ENCODE measurements around the gene RHOJ. TPM values are rescaled to one million over a fixed set of nuclear protein-coding genes. Genes with fewer than 3 reads are reported as not detected.
"Not testable (repeated sequence)": the region's sequence is repeated elsewhere in the genome, so short reads cannot be mapped to it uniquely, and the experiment has no call there.

The RHOJ gene
- total RNA-seq, 2 experiments from 2014 or later = not detected

DNA sequence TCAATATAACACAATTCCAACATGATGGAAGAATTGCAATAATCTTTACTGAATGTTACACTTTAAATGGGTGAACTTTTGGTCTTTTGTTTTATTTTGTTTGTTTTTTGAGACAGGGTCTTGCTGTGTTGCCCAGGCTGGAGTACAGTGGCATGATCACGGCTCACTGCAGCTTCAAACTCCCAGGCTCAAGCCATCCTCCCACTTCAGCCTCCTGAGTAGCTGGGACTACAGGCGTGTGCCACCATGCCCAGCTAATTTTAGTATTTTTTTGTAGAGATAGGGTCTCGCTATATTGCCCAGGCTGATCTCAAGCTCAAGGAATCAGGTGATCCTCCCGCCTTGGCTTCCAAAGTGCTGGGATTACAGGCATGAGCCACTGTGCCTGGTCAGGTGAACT, 75.7 kb downstream of the RHOJ start:
- CTCF ChIA-PET; POLR2A ChIA-PET; H3K9me3 Mint-ChIP-seq; H3K27me3 Mint-ChIP-seq; DNase-seq; H3K36me3 Mint-ChIP-seq (ENCODE audit: low read depth); H3K27ac Mint-ChIP-seq; H3K4me1 Mint-ChIP-seq; H3K4me3 Mint-ChIP-seq: not testable (repeated sequence)

DNA sequence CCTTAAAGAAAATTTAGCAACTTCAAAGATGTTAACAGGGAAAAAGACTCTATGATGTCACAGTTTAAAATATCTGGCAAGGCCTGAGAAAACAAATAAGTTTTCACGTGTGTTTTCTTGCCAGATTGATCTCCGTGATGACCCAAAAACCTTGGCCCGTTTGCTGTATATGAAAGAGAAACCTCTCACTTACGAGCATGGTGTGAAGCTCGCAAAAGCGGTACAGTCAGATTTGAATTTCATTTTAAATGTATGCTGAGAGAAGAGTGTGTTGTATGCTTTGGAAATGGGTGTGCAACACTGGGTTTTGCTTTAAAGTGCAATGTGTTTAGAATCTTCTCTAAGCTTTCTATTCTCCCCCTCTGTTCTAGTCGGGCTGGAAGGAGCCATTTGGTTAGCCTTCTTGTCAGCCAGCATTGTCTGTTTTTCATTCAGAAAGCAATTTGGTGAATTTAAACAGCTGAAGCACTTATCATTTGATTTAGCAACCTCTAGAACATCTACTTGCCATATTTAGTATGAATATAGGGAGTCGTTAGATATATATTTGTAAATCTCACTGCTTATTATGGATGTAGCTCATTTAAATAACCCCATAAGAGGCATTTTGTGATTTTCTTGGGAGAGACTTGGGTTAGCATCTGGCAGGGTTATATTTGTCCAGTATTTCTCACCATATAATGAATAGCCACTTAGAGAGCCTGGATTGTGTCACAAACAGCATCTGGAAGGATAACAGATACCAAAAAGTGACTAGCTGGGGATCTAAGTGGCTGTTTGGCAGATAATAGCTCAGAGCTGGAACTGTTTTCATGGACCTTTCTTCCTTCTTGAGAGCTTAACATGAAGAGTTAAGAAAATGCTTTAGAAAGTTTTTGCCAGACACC, 79.0 kb downstream of the RHOJ start:
- ChIA-PET CTCF (interaction anchor here (1.4 kb wide), 1 partner anchor 12 kb away, joined by 4 read pairs; no protein-coding TSS in a partner anchor), POLR2A (no interaction called here)
- no peak overlapping the region for H3K4me3 Mint-ChIP-seq
- no peaks in the 10 kb centered on the region for H3K4me1 Mint-ChIP-seq
- H3K9me3 Mint-ChIP-seq = no peaks in the 10 kb centered on the region
- DNase-seq = no peak
- H3K27me3 Mint-ChIP-seq = peaks cover 5% of the 10 kb centered on the region
- H3K36me3 Mint-ChIP-seq (ENCODE audit: low read depth) = no peaks in the 10 kb centered on the region
- no peak overlapping the region for H3K27ac Mint-ChIP-seq

DNA sequence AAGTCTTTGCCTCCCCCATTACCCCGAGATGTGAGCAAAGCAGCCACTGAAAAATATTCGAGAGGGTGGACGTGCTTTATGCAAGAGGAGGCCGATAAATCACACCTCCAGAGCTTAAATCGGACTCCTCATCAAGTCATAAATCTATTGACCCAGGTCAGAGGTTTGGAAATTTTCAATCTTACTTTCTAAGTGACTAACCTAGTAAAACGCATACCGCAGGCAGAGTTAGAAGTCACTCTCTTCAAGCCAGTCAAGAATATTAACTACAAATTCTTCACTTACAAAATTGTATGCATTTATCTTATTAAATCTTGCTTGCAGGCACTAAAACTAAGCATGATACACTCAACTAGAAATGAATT, 79.6 kb downstream of the RHOJ start:
- no peaks in the 10 kb centered on the region for H3K36me3 Mint-ChIP-seq (ENCODE audit: low read depth)
- ChIA-PET POLR2A (no interaction called here), CTCF (interaction anchor here (1.4 kb wide), 1 partner anchor 12 kb away, joined by 4 read pairs; no protein-coding TSS in a partner anchor)
- no peak overlapping the region for H3K4me3 Mint-ChIP-seq
- no peak for DNase-seq
- H3K27me3 Mint-ChIP-seq = peaks cover 5% of the 10 kb centered on the region
- H3K27ac Mint-ChIP-seq = no peak overlapping the region
- no peaks in the 10 kb centered on the region for H3K4me1 Mint-ChIP-seq
- H3K9me3 Mint-ChIP-seq = no peaks in the 10 kb centered on the region

DNA sequence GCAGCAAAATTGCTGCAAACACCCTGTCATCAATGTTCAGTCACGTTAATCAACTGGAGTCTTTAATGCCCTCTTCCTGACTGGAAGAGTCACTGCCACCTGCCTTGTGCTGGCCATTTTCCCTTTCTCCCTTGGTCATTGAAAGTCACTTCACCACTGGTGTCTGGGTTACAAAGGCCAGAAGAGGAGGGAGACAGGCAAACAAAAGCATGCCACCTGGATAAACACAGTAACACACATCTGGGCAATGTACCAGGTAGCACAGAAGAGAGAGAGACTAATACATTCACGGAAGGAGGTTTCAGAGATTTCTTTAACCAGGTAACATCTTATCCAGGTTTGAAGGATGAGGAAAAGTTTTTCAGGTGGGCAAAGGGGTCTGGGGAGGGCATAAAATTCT, 81.8 kb downstream of the RHOJ start:
- H3K27ac Mint-ChIP-seq = no peak overlapping the region
- DNase-seq = no peak
- no peaks in the 10 kb centered on the region for H3K4me1 Mint-ChIP-seq

DNA sequence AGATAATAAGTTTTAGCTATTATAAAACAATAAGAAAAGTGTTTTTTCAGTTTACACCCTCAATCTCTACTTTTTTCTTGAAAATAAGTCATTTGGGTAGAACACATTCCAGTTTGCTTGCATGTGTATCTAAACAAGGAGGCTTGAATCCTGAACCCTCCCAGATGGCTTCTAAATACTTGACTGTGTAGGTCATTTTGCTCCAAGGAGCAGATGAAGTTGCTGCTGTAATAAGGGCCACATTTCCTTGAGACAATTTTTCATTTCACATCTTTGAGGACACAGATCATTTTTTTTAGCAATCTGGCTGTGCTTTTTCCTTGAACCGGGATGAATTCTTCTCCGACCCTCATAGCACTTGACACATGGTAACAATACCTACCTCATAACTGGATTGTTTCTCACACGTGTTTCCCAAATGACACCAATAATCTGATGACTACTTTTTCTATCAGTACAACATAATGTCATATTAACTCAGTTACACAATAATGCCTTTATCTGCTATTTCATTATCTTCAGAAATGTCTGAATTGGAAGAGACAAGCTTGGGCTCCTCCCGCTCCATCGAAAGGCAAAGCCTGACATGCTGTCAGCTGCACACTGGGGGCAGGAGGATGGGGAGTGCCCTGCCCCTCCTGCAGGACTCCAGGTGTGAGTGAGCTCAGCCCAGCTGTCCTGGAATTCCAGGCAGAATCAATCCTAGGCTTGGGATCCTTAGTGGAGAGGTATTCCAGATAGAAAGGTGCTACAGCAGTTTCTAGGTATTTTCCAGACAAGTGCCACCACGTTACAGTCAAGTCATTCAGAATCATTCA, 83.6 kb downstream of the RHOJ start:
- no peaks in the 10 kb centered on the region for H3K4me1 Mint-ChIP-seq
- no peak for DNase-seq
- CTCF ChIA-PET = no interaction called here
- H3K27ac Mint-ChIP-seq = no peak overlapping the region
- H3K4me3 Mint-ChIP-seq = no peak overlapping the region
- POLR2A ChIA-PET = no interaction called here
- H3K9me3 Mint-ChIP-seq = no peaks in the 10 kb centered on the region
- H3K27me3 Mint-ChIP-seq = peaks cover 10% of the 10 kb centered on the region
- no peaks in the 10 kb centered on the region for H3K36me3 Mint-ChIP-seq (ENCODE audit: low read depth)

More for the DNA sequence above, 81.8 kb downstream of the RHOJ start:
- H3K27me3 Mint-ChIP-seq = peaks cover 8% of the 10 kb centered on the region
- ChIA-PET POLR2A (no interaction called here), CTCF (no interaction called here)
- no peaks in the 10 kb centered on the region for H3K9me3 Mint-ChIP-seq
- H3K36me3 Mint-ChIP-seq (ENCODE audit: low read depth) = no peaks in the 10 kb centered on the region
- no peak overlapping the region for H3K4me3 Mint-ChIP-seq

DNA sequence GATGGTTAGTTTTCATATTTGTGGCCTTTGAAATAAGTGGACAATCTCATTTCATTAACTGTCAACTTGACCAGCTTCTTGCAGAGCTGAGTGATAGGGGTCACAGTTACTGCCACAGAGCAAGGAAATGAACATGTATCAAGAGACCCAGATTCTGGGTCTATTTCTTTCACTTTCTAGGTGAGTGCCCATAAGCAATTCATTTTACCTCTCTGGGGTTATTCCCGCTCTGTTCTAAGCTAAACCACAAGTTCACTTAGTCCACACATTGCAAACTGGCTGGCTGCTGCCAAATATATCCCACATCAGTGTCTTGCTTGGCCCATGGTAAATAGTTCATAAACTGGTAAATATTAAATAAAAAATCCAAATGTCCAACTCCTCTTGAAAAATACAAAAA, 84.6 kb downstream of the RHOJ start:
- H3K27me3 Mint-ChIP-seq = peaks cover 10% of the 10 kb centered on the region
- ChIA-PET CTCF (no interaction called here), POLR2A (no interaction called here)
- no peak overlapping the region for H3K4me3 Mint-ChIP-seq
- no peak overlapping the region for H3K27ac Mint-ChIP-seq
- H3K9me3 Mint-ChIP-seq = no peaks in the 10 kb centered on the region
- H3K4me1 Mint-ChIP-seq = no peaks in the 10 kb centered on the region
- H3K36me3 Mint-ChIP-seq (ENCODE audit: low read depth) = no peaks in the 10 kb centered on the region
- DNase-seq = no peak

DNA sequence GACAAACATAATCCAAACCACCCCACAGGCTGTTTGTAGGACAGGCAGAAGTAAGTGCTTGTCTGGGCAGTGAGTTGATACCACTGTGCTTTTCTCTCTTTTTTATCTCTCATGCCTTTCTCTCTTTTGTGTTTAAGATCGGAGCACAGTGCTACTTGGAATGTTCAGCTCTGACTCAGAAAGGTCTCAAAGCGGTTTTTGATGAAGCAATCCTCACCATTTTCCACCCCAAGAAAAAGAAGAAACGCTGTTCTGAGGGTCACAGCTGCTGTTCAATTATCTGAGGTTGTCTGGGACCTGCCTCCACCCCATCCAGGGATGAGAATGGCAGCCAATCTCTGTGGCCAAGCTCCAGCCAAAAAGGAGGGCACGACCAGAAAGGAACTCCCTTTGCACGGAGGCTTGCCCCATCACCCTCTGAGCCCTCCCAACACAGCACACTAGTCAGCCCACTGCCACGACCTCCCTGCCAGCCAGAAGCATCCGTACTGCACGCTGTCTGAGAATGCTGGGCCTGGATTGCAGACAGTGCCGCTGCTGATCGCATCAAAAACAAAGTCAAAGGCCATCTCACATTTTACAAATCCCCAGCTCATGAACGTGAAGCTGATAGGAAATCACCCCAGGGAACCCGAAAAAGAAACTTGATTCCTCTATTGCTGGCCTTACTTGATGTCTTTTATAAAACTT, 86.6 kb downstream of the RHOJ start:
- Mint-ChIP-seq H3K9me3 (no peaks in the 10 kb centered on the region), H3K4me3 (no peak overlapping the region), H3K4me1 (peaks cover 8% of the 10 kb centered on the region), H3K36me3 (ENCODE audit: low read depth) (no peaks in the 10 kb centered on the region), H3K27me3 (peaks cover 10% of the 10 kb centered on the region), H3K27ac (no peak overlapping the region)
- ChIA-PET CTCF (no interaction called here), POLR2A (no interaction called here)
- DNase-seq = no peak

DNA sequence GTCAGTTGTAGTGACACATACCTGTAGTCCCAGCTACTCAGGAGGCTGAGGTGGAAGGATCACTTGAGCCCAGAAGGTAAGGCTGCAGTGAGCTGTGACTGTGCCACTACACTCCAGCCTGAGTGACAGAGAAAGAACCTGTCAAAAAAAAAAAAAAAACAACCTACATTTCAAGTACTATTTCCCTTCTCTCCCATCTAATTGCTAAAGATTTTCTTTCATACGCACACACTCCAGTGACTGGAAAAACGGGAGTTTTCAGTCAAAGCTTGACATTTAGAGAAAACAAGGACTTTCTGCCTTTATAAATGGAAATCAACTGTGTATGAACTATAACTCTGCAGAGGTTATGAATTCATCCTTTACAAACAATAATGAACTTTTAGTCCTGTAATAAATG, 88.6 kb downstream of the RHOJ start:
- Mint-ChIP-seq H3K9me3 (no peaks in the 10 kb centered on the region), H3K27ac (no peak overlapping the region), H3K27me3 (peaks cover 10% of the 10 kb centered on the region), H3K36me3 (ENCODE audit: low read depth) (no peaks in the 10 kb centered on the region), H3K4me1 (peaks cover 8% of the 10 kb centered on the region), H3K4me3 (no peak overlapping the region)
- ChIA-PET CTCF (interaction anchor here (0.6 kb wide), 1 partner anchor 12 kb away, joined by 3 read pairs; no protein-coding TSS in a partner anchor), POLR2A (no interaction called here)
- DNase-seq = no peak

DNA sequence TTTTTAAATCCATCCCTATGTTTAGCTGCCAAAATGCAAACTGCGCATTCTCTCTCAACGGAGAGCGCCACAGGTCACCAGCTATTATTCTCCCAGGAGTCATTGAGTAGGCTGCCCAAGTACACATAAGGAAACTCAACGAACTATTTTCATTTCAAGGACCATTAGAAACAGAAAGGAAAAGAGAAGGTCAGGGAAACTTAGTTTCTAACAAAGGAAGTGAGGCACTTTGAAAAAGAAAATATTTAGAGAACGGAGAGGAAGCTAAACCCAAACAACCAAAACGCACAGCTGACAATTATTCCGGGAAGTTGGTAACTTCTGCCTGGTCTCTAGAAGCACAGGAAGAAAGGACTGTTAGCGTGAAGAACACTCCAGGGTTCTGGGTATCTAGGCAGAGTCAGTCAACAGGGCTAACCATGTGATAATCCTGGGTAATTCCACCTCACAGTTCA, 91.0 kb downstream of the RHOJ start:
- CTCF ChIA-PET = interaction anchor here (1.1 kb wide), 1 partner anchor 12 kb away, joined by 4 read pairs; no protein-coding TSS in a partner anchor
- Mint-ChIP-seq H3K4me3 (no peak overlapping the region), H3K27ac (peak overlapping the region; percentile 16), H3K9me3 (no peaks in the 10 kb centered on the region), H3K4me1 (peaks cover 20% of the 10 kb centered on the region), H3K36me3 (ENCODE audit: low read depth) (no peaks in the 10 kb centered on the region), H3K27me3 (peaks cover 7% of the 10 kb centered on the region)
- POLR2A ChIA-PET = no interaction called here
- DNase-seq = no peak

DNA sequence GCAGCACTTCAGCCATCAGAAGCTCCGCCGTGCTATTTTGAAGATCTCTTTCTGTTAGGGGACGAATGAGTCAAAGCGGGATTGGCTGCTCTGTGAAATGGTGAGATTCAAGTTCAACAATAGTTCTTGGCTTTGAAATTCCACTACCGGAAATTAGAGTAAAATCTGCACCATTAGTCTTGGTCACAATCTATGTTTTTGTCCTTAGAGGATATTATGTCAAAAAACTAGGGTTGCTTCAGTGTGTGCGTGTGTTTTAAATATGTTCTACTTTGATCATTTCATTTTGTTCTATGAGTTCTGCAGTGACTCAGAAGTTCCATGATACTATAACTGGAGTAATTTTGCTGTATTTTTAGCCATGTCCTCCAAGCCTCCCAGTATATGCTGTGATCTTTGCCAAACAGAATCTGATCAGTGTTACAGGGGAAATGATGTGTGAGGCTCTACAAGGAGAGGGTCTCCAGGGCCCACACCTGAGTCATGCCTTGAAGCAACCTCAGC, 91.9 kb downstream of the RHOJ start:
- Mint-ChIP-seq H3K27me3 (peaks cover 2% of the 10 kb centered on the region), H3K4me1 (peaks cover 20% of the 10 kb centered on the region), H3K4me3 (no peak overlapping the region), H3K36me3 (ENCODE audit: low read depth) (no peaks in the 10 kb centered on the region), H3K27ac (no peak overlapping the region), H3K9me3 (no peaks in the 10 kb centered on the region)
- ChIA-PET POLR2A (no interaction called here), CTCF (interaction anchor here (0.7 to 1.1 kb wide), 2 partner anchors 13 to 27 kb away, joined by 3 to 4 read pairs; no protein-coding TSS in a partner anchor)
- no peak for DNase-seq

DNA sequence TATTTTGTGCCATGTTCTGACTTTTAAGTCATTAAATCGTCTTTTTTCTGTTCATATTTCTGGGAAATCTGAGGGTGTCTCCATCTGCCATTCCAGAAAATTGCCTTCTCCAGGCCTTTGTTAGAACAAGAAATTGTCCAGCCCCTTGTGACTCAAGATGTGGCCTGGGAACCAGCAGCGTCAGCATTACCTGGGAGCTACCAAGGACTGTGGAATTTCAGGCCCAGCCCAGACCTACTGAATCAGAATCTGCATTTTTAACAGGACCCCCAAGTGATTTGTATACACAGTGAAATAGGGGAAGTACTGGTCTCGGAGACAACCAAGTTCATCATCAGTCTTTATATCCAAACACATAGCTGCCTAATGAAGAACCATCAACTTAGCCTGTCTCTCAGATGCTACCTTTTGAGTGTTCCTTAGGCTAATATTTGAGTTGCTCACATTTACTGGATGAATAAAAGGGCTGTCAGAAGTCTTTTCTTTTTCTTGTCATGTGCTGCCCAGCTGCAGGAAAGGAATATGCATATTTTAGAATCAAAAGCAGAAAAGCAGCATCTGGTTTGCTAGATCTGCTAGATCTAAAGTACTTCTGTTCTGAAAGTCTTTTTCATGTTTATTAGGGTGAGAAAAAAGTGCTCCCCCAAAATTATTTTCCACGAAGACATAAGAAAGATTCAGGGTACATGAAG, 93.3 kb downstream of the RHOJ start:
- Mint-ChIP-seq H3K36me3 (ENCODE audit: low read depth) (no peaks in the 10 kb centered on the region), H3K27ac (no peak overlapping the region), H3K4me1 (peaks cover 20% of the 10 kb centered on the region), H3K9me3 (no peaks in the 10 kb centered on the region), H3K27me3 (peaks cover under 1% of the 10 kb centered on the region), H3K4me3 (no peak overlapping the region)
- DNase-seq = no peak
- POLR2A ChIA-PET = no interaction called here
- CTCF ChIA-PET = no interaction called here

DNA sequence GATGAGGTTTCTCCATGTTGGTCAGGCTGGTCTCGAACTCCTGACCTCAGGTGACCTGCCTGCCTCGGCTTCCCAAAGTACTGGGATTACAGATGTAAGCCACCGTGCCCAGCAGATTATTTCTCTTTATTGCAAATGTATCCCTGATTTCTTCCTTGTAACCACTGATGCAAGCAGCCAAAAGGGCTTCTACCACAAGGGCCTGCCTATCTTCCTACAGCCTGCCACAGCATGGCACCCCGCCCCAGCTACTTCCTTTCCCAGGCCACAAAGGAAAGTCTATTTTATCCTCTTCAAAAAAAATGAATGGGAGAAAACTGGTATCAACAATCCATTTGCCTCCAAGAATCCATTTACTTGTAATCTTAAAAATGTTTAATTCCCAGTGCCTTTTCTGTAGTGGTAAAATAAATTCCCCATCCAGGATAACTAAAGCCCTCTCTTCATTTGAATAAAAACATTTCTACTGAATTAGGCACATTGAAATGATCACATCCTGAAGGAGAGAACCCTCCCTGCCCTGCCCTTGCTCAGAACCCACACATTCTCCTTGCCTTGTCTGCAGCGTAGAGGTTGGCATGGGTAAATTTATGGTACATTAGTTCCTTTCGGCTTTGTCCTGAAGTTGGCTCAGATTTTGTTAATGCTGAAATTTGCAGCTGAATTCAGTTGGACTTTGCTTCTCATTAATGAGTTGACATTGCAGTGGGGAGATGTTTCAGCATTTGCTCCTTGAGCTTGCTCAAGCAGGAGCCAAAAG, 95.3 kb downstream of the RHOJ start:
- no peak for DNase-seq
- ChIA-PET CTCF (no interaction called here), POLR2A (no interaction called here)
- Mint-ChIP-seq H3K27ac (peak overlapping the region; percentile 28), H3K4me3 (no peak overlapping the region), H3K4me1 (peaks cover 20% of the 10 kb centered on the region), H3K9me3 (no peaks in the 10 kb centered on the region), H3K27me3 (peaks cover 2% of the 10 kb centered on the region), H3K36me3 (ENCODE audit: low read depth) (no peaks in the 10 kb centered on the region)

Measured in activated CD4-positive, alpha-beta T cell treated with anti-CD3 and anti-CD28 coated beads, Interleukin-2, amount 10 ng/mL, durations not matched to agents 7 days and 5 days (primary cell).